HG02763 (cell line): Measurements from ENCODE around the gene KLC4.
"Not testable (repeated sequence)": the region's sequence is repeated elsewhere in the genome, so short reads cannot be mapped to it uniquely, and the experiment has no call there.

Experiments
- ATAC-seq: cut with Tn5 transposase; IDR thresholded peaks from one replicate; pipeline ENCODE4 v1.9.1; 2021; ENCODE audit warnings: mild to moderate bottlenecking, moderate library complexity; ENCODE audit not compliant: unreplicated experiment

KLC4 gene

DNA sequence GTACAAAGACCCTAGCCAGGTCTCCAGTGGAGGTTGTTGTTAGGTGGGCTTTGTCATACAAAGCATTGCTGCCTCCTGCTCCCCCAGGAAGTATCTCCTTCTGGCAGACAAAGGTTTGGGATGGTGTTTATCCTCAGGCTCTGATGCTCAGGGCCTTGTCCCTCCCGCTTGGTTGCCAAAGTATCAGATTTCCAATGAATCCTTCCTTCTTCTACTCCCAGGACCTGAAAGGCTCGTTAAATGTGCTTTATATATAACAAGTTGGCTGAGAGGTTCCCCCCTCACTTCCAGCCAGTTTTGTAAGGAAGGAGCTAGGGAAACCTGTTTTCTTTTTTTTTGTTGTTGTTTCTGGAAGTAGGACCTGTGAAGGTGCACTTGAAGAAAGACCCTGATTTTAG is 31.1 kb downstream of the KLC4 start:
- no peak for ATAC-seq

DNA sequence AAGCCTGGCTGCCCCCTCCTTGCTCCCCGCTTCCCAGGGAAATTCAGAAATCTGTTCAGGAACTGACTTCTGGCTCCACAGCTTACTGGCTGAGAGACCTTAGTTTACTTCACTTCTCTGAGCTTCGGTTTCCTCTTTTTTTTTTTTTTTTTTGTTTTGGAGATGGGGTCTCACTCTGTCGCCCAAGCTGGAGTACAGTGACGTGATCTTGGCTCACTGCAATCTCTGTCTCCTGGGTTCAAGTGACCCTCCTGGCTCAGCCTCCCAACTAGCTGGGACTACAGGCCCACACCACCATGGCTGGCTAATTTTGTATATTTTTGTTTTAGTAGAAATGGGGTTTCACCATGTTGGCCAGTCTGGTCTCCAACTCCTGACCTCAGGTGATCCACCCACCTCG is 31.6 kb downstream of the KLC4 start:
- ATAC-seq = no peak

DNA sequence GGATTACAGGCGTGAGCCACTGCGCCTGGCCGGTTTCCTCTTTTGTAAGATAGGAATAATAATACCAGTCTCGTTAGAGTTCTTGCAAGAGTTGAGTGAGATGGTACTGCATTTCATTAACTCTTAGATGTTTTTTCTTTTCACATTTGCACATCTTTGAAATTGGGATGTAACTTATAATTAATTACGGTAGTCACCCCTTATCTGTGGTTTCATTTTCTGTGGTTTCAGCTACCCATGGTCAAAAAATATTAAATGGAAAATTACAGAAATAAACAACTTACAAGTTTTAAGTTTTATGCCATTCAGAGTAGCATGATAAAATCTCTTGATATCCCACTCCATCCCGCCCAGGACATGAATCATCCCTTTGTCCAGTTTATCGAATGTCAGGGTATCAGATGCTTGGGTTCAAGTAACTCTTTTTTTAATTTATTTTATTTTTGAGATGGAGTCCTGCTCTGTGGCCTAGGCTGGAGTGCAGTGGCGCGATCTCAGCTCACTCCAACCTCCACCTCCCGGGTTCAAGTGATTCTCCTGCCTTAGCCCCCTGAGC is 32.1 kb downstream of the KLC4 start:
- ATAC-seq = no peak

DNA sequence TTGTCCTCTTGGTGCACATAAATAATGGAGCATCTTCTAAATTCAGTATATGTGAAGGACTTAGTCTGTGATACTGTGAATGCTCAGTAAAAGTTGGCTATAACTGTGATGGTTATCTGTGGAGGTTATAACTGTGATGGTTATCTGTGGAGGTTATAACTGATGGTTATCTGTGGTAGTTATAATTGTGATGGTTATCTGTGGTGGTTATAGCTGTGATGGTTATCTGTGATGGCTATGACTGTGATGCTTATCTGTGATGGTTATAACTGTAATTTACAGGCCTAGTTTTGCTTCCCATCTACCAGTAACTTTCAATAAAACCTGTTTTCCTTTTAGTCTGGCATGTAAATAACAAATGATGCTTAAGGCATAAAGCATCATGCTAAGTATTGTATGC is 33.2 kb downstream of the KLC4 start:
- no peak for ATAC-seq

DNA sequence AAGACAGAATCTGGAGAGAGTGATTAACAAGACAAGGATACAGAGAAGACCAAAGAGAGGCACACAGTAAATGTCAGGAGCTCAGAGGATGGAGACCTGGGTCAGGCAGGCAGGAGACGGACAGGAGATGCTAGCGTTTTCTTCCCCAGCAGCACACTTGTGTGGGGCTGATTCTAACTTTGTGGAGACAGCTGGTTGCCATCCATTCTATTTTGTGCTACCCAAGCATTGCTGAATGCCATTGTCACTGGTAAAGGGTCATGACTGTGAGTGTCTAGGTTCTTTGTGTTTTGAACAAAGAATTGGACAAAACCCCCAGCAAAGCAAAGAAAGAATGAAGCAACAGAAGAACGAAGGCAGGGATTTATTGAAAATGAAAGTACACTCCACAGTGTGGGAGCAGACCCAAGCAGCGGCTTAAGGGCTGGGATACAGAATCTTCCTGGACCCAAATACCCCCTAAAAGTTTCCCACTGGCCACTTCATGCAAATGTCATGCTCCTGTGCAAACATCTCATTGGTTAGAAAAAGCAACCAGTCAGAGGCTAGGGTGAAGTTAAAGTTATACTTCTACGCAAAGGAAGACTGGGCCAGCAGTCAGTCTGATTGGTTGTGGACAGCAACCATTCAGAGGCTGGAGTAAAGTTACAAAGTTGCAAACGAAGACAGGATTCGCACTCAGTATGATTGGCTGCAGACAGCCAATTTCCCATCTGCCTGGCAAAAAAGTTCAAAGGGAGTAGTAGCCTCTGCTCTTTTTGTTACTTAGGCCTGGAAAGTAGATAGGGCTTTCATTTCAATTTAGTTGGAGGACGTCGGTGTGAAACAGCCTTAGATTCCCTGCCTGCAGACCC is 34.2 kb downstream of the KLC4 start:
- no peak for ATAC-seq

DNA sequence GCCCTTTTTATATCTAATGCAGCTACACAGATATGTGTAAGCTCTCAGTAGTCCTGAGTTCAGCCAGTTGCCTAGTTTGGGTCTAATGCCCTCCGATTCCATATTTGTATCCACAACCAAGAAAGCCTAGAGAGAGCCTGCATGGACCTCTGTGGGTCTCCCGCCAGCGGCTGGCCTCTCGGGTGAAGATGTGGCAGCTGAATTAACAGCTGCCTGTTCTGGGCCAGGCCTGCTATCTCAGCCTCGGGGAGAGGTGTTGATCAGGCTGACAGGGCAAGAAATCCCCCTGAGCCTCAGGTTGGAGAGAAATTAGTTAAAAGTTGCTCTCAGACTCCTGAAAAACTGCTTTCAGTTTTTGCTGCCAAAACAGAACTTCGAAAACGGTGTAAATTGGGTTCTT is 36.5 kb downstream of the KLC4 start:
- no peak for ATAC-seq

DNA sequence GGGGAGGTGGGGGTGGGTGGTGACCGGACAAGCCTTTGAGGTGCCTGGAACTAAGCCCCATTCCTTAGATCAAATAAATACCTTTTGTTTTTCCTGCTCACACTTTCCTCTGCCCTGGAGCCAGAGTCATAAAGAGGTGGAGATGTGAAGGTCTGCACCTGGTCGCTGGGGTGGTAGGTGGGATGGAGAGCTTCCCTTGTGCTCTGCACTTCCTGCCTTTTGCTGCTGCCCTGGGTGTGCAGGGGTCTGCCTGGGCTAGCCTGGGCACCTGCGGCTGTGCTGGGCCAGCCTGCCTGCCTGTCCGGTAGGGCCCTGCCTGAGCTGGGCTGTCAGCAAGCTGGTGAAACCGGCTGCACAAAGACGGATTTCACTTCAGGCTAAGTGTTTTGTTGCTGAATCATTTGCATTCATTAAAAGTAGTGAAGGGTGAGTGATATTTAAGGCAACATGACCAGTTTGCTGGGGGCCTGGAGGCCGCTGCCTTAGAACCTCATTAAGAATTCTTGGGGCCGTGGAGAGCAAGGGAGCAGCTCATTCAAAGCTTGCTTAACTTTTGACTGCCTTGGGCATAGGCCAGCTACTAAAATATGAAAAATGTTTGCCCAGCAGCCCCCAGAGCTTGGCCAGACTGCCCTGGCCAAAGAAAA is 37.1 kb downstream of the KLC4 start:
- ATAC-seq = no peak

DNA sequence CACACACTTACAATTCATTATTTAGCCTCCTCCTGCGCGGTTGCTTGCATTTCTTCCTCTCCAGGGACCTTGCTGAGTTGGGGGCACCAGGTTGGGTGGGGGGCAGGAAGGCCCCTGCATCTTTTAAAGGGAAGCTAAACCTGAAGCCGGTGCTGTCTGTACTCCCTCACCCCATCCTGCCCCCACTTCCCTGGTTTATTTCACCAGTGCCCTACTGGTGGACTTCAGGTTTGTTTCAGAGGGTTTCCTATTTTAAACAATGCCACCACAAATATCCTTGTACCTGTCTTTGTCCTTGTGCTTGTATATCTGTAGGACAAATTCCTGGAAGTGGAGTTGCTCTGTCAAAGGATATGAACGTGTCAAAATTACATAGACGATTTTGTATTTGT is 37.7 kb downstream of the KLC4 start:
- ATAC-seq = no peak

DNA sequence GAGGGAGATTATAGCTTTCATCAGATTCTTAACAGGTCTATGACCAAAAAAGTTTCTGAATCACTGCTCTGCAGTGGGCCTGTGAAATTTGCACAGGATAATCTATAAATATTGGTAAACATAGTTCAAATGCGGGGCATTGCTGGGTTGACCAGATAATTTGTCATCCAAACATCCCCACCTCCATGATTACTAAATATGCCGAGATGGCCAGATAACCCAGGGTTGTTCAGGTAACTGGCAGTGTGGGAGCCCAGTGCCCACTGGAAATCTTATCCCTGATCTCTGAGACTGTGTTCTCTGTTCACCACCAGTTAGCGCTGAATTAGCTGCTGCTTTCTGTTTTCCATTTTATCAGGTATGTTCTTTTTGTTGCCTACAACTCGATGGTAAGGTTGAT is 38.1 kb downstream of the KLC4 start:
- ATAC-seq = no peak

DNA sequence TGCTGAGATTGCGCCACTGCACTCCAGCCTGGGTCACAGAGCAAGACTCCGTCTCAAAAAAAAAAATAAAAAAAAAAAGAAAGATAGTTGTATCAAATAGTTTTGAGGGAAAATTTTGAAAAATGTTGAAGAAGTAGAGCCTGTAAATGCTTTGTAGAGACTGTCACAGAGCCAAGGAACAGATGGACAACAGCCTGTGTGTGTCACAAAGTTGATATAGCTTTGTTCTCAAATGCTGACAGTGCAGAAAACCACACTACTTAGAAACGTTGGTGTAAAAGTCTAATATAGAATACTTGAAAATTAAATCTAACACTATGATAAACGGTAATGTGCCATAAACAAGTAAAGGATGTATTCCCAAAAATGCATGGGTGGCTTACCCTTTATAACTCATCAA is 42.1 kb downstream of the KLC4 start:
- no peak for ATAC-seq

DNA sequence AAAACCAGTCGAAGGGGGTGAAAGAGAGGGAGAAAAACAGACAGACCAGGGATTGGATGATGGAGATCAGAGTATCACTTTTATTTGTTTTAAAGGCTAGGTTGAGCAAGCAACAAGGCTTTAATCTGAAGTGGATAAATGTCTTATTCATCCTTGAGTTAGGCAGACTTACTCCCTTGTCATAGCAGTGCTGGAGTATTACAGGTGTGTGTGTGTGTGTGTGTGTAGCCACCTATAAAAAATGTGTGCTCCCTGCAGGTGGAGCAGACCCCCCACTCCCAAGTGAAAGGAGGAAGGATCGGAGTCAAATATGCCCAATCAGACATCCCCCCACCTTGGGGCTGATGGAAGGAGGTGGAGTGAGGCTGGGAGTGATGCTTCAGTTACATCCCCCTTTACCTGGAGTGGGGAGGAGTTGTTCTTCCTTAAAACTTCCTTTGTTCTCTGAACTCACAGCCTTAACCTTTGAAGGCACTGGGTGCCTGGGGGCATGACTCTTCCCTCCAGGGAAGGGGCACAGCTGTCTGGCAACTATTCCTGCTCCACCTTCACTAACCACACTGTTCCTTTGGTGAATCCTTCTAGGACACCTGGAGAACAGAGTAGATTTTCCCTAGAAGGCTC is 43.9 kb downstream of the KLC4 start:
- ATAC-seq = no peak

DNA sequence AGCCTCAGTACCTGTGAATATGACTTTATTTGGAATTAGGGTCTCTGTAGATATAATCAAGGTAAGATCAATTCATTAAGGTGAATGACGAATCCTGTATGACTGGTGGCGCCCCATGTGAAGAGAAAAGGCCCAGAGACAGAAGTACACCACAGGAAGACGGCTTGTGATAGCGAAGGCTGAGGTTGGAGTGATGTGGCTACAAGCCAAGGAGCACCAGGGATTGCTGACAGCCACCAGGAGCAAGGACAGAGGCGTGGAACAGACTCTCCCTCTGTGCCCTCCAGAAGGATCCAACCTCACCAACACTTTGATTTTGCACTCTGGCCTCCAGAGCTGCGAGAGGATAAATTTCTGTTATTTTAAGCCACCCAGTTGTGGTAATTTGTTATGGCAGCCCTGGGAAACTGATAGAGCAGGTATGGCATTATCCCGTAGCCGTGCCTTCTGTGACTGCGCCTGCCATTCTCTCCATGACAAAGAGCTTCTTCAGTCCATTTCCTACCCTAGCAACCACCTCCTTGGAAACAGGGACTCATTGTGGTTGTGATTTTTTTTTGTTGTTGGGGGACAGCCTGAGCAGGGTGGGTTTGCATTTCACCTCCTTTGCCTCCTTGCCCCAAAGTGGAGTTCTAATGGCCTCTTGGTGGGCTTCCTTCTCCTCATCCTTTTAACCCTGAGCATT is 46.2 kb downstream of the KLC4 start:
- no peak for ATAC-seq

DNA sequence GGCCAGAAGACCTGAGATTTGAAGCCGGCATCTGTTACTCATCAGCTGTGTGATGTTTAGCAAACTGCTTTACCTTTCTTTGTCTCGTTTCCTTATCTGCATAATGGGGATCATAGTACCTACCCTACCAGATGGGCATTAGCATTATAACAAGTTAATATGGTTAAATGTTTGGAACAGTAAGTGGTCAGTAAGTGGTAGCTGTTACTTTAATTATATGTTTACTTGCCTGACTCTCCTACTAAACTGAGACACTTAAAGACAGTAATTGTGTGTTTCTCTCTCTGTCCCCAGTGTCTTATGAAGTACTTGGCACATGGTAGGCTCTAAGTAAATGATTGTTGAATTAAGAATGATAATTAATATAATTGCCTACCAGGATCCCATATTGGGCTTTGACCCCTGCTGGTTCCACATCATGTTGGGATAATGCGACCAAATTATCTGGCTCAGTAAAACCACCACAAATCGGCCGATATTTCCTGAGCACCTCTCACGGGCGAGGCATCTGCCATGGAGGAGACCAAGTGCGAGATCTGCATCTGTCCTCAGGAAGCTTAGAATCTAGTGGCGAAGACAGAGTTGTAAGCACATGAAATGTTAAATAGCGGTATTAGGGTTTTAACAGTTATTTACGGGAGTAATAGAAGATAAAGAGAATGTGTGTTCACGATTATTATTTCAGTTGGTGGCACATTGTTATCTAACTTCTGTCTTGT is 48.1 kb downstream of the KLC4 start:
- ATAC-seq = no peak

DNA sequence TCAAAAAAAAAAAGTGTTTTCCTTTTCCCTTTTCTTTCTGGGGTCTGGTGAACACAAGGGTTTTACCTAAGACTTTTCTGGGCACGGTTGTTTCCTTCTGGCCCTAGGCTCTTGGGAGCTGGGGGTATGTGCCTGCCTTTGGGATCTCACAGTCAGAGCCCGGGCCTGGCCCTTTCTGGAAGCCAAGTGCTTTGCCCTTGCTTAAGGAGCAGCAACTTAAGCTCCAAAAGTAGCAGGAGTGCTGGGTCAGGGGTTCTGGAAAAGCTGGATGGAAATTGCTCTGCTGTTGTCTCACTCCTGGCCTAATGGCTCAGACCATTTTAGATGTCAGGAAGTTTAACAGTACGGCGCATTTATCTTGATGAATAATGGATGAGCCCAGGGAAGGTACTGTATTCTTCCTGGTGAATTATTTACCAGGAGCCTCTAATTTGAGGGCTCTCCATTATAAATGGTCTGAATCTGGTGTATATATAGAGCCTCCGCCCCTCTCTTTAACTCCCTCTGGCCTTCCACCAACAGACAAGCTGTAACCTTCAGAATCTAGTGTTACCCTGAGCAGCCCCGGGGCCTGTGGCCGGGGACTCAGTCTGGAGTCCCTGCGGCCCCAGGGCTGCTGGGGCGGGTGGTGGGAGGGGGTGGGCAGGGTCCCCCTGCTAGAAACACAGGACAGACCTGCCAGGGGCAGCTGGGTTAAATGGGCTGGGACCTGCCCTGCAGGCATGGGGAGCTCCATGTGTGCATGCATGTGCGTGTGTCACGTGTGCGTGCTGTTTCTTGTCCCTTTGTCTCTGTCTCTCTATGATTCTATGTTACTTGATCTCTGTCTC is 54.2 kb downstream of the KLC4 start:
- ATAC-seq = no peak

DNA sequence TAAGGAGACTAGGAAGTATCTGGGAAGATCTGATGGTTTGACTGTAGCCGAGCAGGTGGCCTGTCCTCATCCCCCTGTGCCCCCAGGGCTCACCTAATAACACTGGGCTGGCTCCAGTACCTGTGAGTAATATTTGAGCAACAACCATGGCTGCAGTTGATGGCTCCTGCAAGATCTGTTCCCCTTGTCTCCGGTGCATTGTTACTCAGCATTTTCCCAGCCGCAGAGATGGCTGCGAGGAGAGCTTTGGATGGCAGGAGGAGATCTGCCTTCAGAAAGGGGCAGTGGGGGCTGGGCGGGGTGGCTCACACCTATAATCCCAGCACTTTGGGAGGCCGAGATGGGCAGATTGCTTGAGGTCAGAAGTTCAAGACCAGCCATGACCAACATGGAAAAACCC is 55.9 kb downstream of the KLC4 start:
- no peak for ATAC-seq

DNA sequence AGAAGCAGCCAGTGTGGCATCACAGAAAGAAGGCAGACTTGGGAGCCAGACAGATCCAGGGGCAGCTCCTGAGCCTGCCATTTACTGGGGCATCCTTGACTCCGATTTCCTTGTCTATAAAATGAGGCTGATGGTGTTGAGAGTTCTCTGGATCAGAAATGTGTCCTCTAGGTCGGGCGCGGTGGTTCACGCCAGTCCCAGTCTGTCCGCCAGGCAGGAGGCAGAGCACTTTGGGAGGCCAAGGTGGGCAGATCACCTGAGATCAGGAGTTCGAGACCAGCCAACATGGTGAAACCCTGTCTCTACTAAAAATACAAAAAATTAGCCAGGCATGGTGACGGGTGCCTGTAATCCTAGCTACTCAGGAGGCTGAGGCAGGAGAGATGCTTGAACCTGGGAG is 58.0 kb downstream of the KLC4 start:
- not testable (repeated sequence) for ATAC-seq

DNA sequence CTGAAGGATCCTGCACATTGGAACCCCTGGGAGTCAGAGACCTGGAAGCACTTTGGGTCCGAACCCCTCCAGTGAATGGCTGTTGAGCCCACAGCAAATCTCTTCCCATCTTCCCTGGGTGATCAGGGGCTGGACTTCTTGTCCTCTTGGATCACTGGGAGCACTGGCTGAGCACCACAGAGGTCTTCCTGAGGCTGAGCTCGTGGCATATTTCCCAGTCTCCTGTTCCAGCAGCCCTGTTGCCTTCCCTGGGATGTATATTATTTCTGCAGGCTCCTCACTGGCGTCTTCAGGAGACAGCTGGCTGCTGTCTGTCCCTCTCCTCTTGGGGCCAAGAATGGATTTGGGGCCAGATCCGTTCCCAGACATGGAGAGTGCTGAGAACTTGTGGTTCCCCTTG is 60.1 kb downstream of the KLC4 start:
- ATAC-seq = no peak

DNA sequence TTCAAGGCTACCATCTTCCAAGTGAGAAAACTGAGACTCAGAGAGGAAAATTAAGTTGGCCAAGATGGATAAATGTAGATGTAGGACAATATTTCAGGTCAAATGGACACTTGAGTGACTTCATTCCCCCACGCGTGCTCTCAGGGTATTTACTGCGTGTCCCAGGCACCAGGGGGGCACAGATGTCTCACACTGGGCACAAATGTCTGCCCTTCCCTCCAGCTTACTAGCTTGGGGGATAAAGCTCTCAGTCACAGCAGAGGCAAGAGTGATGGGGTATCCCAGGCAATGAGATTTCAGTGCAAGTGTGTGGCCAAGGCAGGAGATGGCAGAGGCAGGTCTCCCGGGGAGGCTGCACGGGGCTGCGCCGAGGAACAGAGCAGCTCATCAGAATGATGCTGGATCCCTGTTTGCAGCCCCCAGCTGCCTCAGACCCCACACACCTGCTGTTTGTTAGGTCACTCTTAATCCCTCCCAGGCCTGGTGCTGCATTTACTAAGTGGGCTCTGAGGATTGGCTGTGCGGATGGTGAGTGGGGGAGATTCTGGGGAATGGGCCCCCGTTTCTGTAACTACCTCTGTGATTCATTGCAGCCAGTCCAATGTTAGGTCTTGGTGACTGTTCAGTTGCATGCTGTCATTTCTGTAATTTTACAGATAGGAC is 60.8 kb downstream of the KLC4 start:
- no peak for ATAC-seq
